PC-3 (cell line): ENCODE data around the gene USP53. TPM values are rescaled to one million over a fixed set of nuclear protein-coding genes. Genes with fewer than 3 reads are reported as not detected.

Experiments
- ATAC-seq: fragments of 200-7000 bp; cut with Tn5 transposase; 2 replicates; pipeline ENCODE4 v1.9.1; 2020; ENCODE audit warnings: mild to moderate bottlenecking, moderate library complexity
- BruUV-seq: library from RNA; stranded (reverse); fragments of 400-500 nt; replicated peaks from 2 replicates; lab custom pipeline; 2021; lab: Mats Ljungman, UMichigan
- CTCF ChIA-PET: fragments of 300-600 bp; sonication (Branson Sonifier 250); formaldehyde crosslinking; loops from one replicate; lab custom pipeline; 2022; ENCODE audit warnings: antibody characterized with exemption; lab: Charles Lee
- POLR2A ChIA-PET: fragments of 300-600 bp; sonication (Branson Sonifier 250); formaldehyde crosslinking; loops from one replicate; lab custom pipeline; 2022; ENCODE audit warnings: antibody characterized with exemption; ENCODE audit not compliant: unreplicated experiment; lab: Charles Lee
- DNase-seq: peaks from one replicate; pipeline ENCODE4 v3.0.0-alpha.2; 2015
- H2AFZ ChIP-seq: fragments of 300-600 bp; sonication (generic); 2 replicates; pipeline ENCODE4 v1.6.0; 2016; ENCODE audit warnings: antibody characterized with exemption, low read length
- H3F3A ChIP-seq: fragments of 300-600 bp; sonication (generic); one replicate; pipeline ENCODE4 v1.6.0; 2017; ENCODE audit warnings: antibody characterized with exemption, low read length, control low read depth, mild to moderate bottlenecking; ENCODE audit not compliant: unreplicated experiment
- H3K27ac ChIP-seq: fragments of 300-600 bp; sonication (generic); 2 replicates; pipeline ENCODE4 v1.5.1; 2016; ENCODE audit warnings: mild to moderate bottlenecking, low read length
- H3K27me3 ChIP-seq: fragments of 300-600 bp; sonication (generic); 2 replicates; pipeline ENCODE4 v1.6.1; 2016; ENCODE audit warnings: low read length, mixed read lengths
- H3K36me3 ChIP-seq: fragments of 300-600 bp; sonication (generic); 2 replicates; pipeline ENCODE4 v1.6.1; 2016; ENCODE audit warnings: low read depth, mixed run types, low read length, mixed read lengths
- H3K4me1 ChIP-seq: fragments of 300-600 bp; sonication (generic); 2 replicates; pipeline ENCODE4 v1.5.1; 2016; ENCODE audit warnings: low read length; ENCODE audit not compliant: insufficient read depth
- H3K4me2 ChIP-seq: fragments of 300-600 bp; sonication (generic); 2 replicates; pipeline ENCODE4 v1.6.0; 2016; ENCODE audit warnings: low read length
- H3K4me3 ChIP-seq: fragments of 300-600 bp; sonication (generic); 2 replicates; pipeline ENCODE4 v1.5.1; 2016; ENCODE audit warnings: mild to moderate bottlenecking, low read length, mixed read lengths
- H3K79me2 ChIP-seq: fragments of 300-600 bp; sonication (generic); 2 replicates; pipeline ENCODE4 v1.6.1; 2017; ENCODE audit warnings: low read length, mixed read lengths
- H3K9ac ChIP-seq: fragments of 300-600 bp; sonication (generic); 2 replicates; pipeline ENCODE4 v1.6.0; 2016; ENCODE audit warnings: mild to moderate bottlenecking, low read length
- H3K9me2 ChIP-seq: fragments of 300-600 bp; sonication (generic); replicated peaks from 2 replicates; pipeline ENCODE4 v1.6.1; 2016; ENCODE audit warnings: mixed run types, low read length, mixed read lengths
- H3K9me3 ChIP-seq: fragments of 300-600 bp; sonication (generic); 2 replicates; pipeline ENCODE4 v1.6.1; 2016; ENCODE audit warnings: low read length, mixed read lengths
- H4K20me1 ChIP-seq: fragments of 300-600 bp; sonication (generic); 2 replicates; pipeline ENCODE4 v1.6.1; 2016; ENCODE audit warnings: low read length, mixed read lengths
- CTCF ChIP-seq: fragments of 300-600 bp; sonication (generic); conservative IDR thresholded peaks from 2 replicates; pipeline ENCODE4 v1.5.1; 2017; ENCODE audit warnings: antibody characterized with exemption, low read depth, mild to moderate bottlenecking, low read length
- EZH2 ChIP-seq: fragments of 300-600 bp; sonication (generic); IDR thresholded peaks from one replicate; pipeline ENCODE4 v1.6.1; 2017; ENCODE audit warnings: antibody characterized with exemption, mild to moderate bottlenecking, low read length; ENCODE audit not compliant: unreplicated experiment
- EZH2phosphoT487 ChIP-seq: fragments of 300-600 bp; sonication (generic); IDR thresholded peaks from 2 replicates; pipeline ENCODE4 v1.6.1; 2018; ENCODE audit warnings: mild to moderate bottlenecking, antibody characterized with exemption, low read length, borderline replicate concordance
- intact Hi-C: fragments of 100-400 bp; cut with micrococcal nuclease; formaldehyde crosslinking; loops from 2 replicates; pipeline ENCODE4 v1.9.0; 2023
- total RNA-seq: library from RNA; depleted of rRNA; stranded (reverse); fragments of >200 nt; gene quantifications from 2 replicates; pipeline ENCODE4 v1.2.3, GENCODE V29; 2014

Gene USP53
- total RNA-seq, 1 experiment from 2014 or later: 8.7 TPM

GRCh38 chr4:119240128-119240527 is 27.6 kb downstream of the USP53 start:
- no peaks in the 10 kb centered on the region for H3K9me2 ChIP-seq
- H3K9me3 ChIP-seq: no peaks in the 10 kb centered on the region
- no peaks in the 10 kb centered on the region for H3K27me3 ChIP-seq
- H3K9ac ChIP-seq: no peak overlapping the region
- no peak for ATAC-seq
- no peaks in the 10 kb centered on the region for H3F3A ChIP-seq
- no peak overlapping the region for H3K4me2 ChIP-seq
- no peaks in the 10 kb centered on the region for H3K4me1 ChIP-seq
- DNase-seq: no peak
- BruUV-seq: no TSS peak
- H3K27ac ChIP-seq: no peak overlapping the region
- H3K79me2 ChIP-seq: no peaks in the 10 kb centered on the region
- CTCF ChIA-PET: no interaction called here
- POLR2A ChIA-PET: no interaction called here
- no peaks in the 10 kb centered on the region for H4K20me1 ChIP-seq
- intact Hi-C loops: no loop called here
- no peak overlapping the region for H2AFZ ChIP-seq
- no peaks in the 10 kb centered on the region for H3K36me3 ChIP-seq
- H3K4me3 ChIP-seq: no peak overlapping the region
- TF ChIP-seq EZH2: no peak
- no peak for TF ChIP-seq CTCF
- TF ChIP-seq EZH2phosphoT487: no peak

- H3K4me3 ChIP-seq: no peak overlapping the region
- TF ChIP-seq EZH2: no peak
- TF ChIP-seq EZH2phosphoT487: no peak
- TF ChIP-seq CTCF: no peak
- BruUV-seq: no TSS peak
Measured at GRCh38 chr4:119240568-119240967, 28.1 kb downstream of the USP53 start.

GRCh38 chr4:119242417-119242816 is 29.9 kb downstream of the USP53 start:
- DNase-seq (no peak), ATAC-seq (no peak)
- TF ChIP-seq EZH2phosphoT487 (no peak), EZH2 (no peak), CTCF (no peak)
- Histone ChIP-seq H3K9me2 (no peaks in the 10 kb centered on the region), H3K9ac (no peak overlapping the region), H3K4me1 (no peaks in the 10 kb centered on the region), H3K9me3 (no peaks in the 10 kb centered on the region), H3F3A (no peaks in the 10 kb centered on the region), H3K36me3 (no peaks in the 10 kb centered on the region), H3K79me2 (no peaks in the 10 kb centered on the region), H2AFZ (no peak overlapping the region), H3K4me2 (no peak overlapping the region), H3K27ac (no peak overlapping the region), H4K20me1 (no peaks in the 10 kb centered on the region), H3K4me3 (no peak overlapping the region), H3K27me3 (no peaks in the 10 kb centered on the region)
- POLR2A ChIA-PET: no interaction called here
- intact Hi-C loops: no loop called here
- BruUV-seq: no TSS peak
- CTCF ChIA-PET: no interaction called here

More at GRCh38 chr4:119240568-119240967, 28.1 kb downstream of the USP53 start:
- ATAC-seq: no peak
- H3K27me3 ChIP-seq: no peaks in the 10 kb centered on the region
- no peaks in the 10 kb centered on the region for H4K20me1 ChIP-seq
- no peaks in the 10 kb centered on the region for H3K79me2 ChIP-seq
- intact Hi-C loops: no loop called here
- DNase-seq: no peak
- no peak overlapping the region for H3K4me2 ChIP-seq
- ChIA-PET CTCF (no interaction called here), POLR2A (no interaction called here)
- no peaks in the 10 kb centered on the region for H3K4me1 ChIP-seq
- H3K27ac ChIP-seq: no peak overlapping the region
- H3K9me2 ChIP-seq: no peaks in the 10 kb centered on the region
- no peak overlapping the region for H3K9ac ChIP-seq
- H3K36me3 ChIP-seq: no peaks in the 10 kb centered on the region
- no peaks in the 10 kb centered on the region for H3F3A ChIP-seq
- no peak overlapping the region for H2AFZ ChIP-seq
- H3K9me3 ChIP-seq: no peaks in the 10 kb centered on the region
